Activated T-cell treated with anti-CD3 and anti-CD28 coated beads, Interleukin-2, amount 50 U/mL, for 72 hours (primary cell): ENCODE measurements around the gene MACIR. TPM values are rescaled to one million over a fixed set of nuclear protein-coding genes. Genes with fewer than 3 reads are reported as not detected.

Experiments
- ATAC-seq, 2 donors: fragments of 150-1000 bp; cut with Tn5 transposase; replicated peaks in 1 of 2; 2 replicates each; pipeline ENCODE4 v1.10.0; 2021; ENCODE audit warnings: moderate library complexity in 2 of 2, mild to moderate bottlenecking in 1 of 2
- DNase-seq, 2 donors: peaks; one replicate each; pipeline ENCODE4 v3.0.0; 2021 to 2022; ENCODE audit warnings: mixed read lengths in 1 of 2
- H3K27ac Mint-ChIP-seq: one replicate; pipeline ENCODE4 v1.8.0; 2022; ENCODE audit warnings: mild to moderate bottlenecking, moderate library complexity, mixed read lengths
- H3K27me3 Mint-ChIP-seq: one replicate; pipeline ENCODE4 v1.8.0; 2022; ENCODE audit warnings: low read depth, mixed read lengths
- H3K36me3 Mint-ChIP-seq, 2 donors: one replicate each; pipeline ENCODE4 v1.8.0; 2022; ENCODE audit warnings: mixed read lengths in 2 of 2, mild to moderate bottlenecking in 1 of 2; ENCODE audit not compliant: insufficient read depth in 2 of 2
- H3K4me1 Mint-ChIP-seq: one replicate; pipeline ENCODE4 v1.8.0; 2022; ENCODE audit warnings: low read depth, mixed read lengths
- H3K4me3 Mint-ChIP-seq, 2 donors: one replicate each; pipeline ENCODE4 v1.8.0; 2022; ENCODE audit warnings: mild to moderate bottlenecking in 2 of 2, mixed read lengths in 2 of 2, moderate library complexity in 2 of 2
- H3K9me3 Mint-ChIP-seq, 2 donors: one replicate each; pipeline ENCODE4 v1.8.0; 2022; ENCODE audit warnings: mixed read lengths in 2 of 2
- total RNA-seq, 2 donors: library from RNA; stranded (reverse); gene quantifications; one replicate each; pipeline ENCODE4 v1.2.3, GENCODE V29; 2022

The MACIR gene
- total RNA-seq, 2 donors from 2014 or later: 6.0 to 6.4 TPM

DNA sequence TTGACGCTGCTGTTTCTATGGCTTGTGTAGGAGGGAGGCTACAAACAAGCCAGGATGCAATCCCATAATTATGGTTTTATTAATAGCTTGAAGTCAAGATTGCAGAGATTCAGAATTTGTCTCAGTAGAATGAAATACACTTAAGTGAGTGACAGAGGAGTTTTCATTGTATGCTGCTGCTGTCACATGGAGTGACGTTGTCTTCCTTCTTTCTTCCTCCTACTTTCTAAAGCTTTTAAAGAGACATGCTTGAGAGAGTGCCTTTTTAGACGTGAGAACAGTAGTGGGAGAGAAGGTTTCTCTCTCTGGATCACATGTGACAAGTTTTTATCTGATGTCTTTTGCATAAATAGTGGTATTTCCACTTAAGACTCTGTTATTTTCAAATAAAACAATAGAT, 48.9 kb downstream of the MACIR start:
- Mint-ChIP-seq H3K36me3 (no peaks in the 10 kb centered on the region), H3K27ac (no peak overlapping the region), H3K4me1 (no peaks in the 10 kb centered on the region), H3K9me3 (peaks cover 0 to 4% of the 10 kb centered on the region in 2 donors), H3K4me3 (no peak overlapping the region), H3K27me3 (peaks cover 23% of the 10 kb centered on the region)
- no peak for ATAC-seq
- DNase-seq: no peak

- H3K9me3 Mint-ChIP-seq: peaks cover 0 to 4% of the 10 kb centered on the region in 2 donors
- peaks cover 29% of the 10 kb centered on the region for H3K27me3 Mint-ChIP-seq
- H3K27ac Mint-ChIP-seq: no peak overlapping the region
- no peak for ATAC-seq
- no peaks in the 10 kb centered on the region for H3K4me1 Mint-ChIP-seq
- H3K4me3 Mint-ChIP-seq: no peak overlapping the region
- DNase-seq: no peak
- H3K36me3 Mint-ChIP-seq: no peaks in the 10 kb centered on the region
Measured at GRCh38 chr5:103308774-103309173, 50.2 kb downstream of the MACIR start.

DNA sequence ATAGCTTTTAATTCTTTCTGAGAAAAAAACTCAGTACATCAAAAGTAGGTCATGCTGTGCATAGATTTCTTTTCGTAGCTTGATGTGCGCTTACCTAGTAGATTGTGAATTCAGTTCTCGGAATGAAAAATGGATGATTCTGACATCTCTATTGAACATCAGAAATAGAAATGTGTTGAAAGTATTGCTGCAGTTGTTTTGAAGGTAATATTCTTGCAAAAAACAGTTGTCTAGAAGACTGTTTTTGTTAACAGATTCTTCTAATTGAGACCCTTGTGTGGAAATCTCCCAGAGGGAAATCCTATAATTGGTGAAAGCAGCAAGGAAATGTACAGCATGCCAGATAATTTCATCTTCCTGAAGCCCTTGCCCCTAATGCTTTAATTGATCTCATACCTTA, 54.5 kb downstream of the MACIR start:
- DNase-seq (no peak), ATAC-seq (no peak)
- peaks cover 0 to 2% of the 10 kb centered on the region in 2 donors for H3K9me3 Mint-ChIP-seq
- no peak overlapping the region for H3K4me3 Mint-ChIP-seq
- H3K36me3 Mint-ChIP-seq: no peaks in the 10 kb centered on the region
- H3K4me1 Mint-ChIP-seq: no peaks in the 10 kb centered on the region
- H3K27me3 Mint-ChIP-seq: peaks cover 35% of the 10 kb centered on the region
- H3K27ac Mint-ChIP-seq: no peak overlapping the region

- Mint-ChIP-seq H3K9me3 (peaks cover 0 to 2% of the 10 kb centered on the region in 2 donors), H3K36me3 (no peaks in the 10 kb centered on the region), H3K27me3 (peaks cover 33% of the 10 kb centered on the region), H3K4me3 (no peak overlapping the region), H3K27ac (no peak overlapping the region), H3K4me1 (no peaks in the 10 kb centered on the region)
- ATAC-seq (no peak), DNase-seq (no peak)
Measured at GRCh38 chr5:103315455-103315854, 56.9 kb downstream of the MACIR start.

DNA sequence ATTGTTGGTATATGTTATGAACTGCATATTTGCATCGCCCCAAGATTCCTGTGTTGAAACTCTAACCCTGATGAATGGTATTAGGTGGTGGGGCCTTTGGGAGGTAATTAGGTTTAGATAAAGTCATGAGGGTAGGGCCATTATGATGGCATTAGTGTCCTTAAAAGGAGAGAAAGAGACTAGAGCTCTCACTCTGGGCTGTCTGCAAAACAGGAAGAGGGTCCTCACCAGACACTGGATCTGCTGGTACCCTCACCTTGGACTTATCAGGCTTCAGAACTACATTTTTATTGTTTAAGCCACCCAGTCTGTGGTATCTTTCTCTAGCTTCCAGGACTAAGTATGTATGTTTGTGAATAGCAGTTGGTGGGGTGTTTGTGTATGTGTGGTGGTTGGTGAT, 68.9 kb downstream of the MACIR start:
- Mint-ChIP-seq H3K4me1 (no peaks in the 10 kb centered on the region), H3K9me3 (no peaks in the 10 kb centered on the region), H3K36me3 (no peaks in the 10 kb centered on the region), H3K27ac (no peak overlapping the region), H3K27me3 (peaks cover 34% of the 10 kb centered on the region), H3K4me3 (no peak overlapping the region)
- no peak for DNase-seq
- ATAC-seq: no peak

DNA sequence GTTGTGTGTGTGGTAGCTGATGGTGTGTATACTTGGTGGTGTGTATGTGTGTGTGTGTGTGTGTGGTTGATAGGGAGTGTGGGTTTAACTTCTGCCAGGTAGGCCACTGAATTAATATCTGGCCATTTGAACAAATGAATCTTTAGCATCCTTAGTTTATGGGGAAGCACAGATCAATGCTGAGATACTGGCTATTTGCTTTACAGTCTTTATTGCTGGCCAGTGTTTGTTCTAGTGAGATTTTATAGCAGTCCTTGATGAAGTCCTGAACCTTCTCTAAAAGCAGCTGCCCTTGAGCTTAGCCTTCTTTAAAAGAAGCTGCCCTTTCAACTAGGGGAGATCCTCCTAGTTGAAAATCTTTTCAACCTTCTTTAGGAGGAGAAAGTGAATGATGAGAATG, 69.3 kb downstream of the MACIR start:
- no peak overlapping the region for H3K27ac Mint-ChIP-seq
- no peaks in the 10 kb centered on the region for H3K9me3 Mint-ChIP-seq
- no peak overlapping the region for H3K4me3 Mint-ChIP-seq
- H3K4me1 Mint-ChIP-seq: no peaks in the 10 kb centered on the region
- ATAC-seq (no peak), DNase-seq (no peak)
- no peaks in the 10 kb centered on the region for H3K36me3 Mint-ChIP-seq
- peaks cover 35% of the 10 kb centered on the region for H3K27me3 Mint-ChIP-seq

Other genes starting within 250 kb of the MACIR start
- 1 to 10 TPM; 4.0 to 8.5 TPM for gene GIN1, start 138.6 kb upstream of the MACIR start, total RNA-seq
- 10 to 100 TPM; 61.7 to 65.7 TPM for gene PPIP5K2, start 138.5 kb upstream of the MACIR start, total RNA-seq